HL-60/S4 (cell line): Measurements from ENCODE around the gene SCAMP5.

ENCODE experiments used
- in situ Hi-C: fragments of 300-500 bp; cut with MboI; formaldehyde crosslinking; loops from 2 replicates; pipeline ENCODE4 v1.14.3; 2022; ENCODE audit warnings: low sequenced_read_pairs

The SCAMP5 gene

GRCh38 chr15:75037685-75038084 is 42.3 kb downstream of the SCAMP5 start:
- in situ Hi-C loops: no loop called here

DNA sequence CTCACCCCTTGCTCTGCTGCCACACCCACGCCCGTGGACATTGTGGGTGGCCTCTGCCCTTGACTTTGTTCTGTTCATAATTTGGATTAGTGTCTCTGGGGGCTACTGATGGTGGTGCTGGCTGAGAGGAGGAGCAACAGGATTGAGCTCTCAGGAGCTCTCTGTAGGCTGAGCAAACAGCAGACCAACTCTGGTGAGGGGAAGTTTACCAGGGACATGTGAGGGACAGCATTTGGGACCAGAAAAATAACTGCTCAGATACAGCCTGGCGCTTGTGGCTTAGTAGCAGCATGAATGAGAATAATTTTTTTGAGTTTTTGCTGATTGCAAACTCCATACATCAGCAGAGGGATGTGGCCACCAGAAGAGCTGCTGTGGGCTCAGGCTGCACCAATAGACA is 42.9 kb downstream of the SCAMP5 start:
- in situ Hi-C loops: no loop called here

- in situ Hi-C loops: no loop called here
Observed at GRCh38 chr15:75042730-75043508, 47.6 kb downstream of the SCAMP5 start.

DNA sequence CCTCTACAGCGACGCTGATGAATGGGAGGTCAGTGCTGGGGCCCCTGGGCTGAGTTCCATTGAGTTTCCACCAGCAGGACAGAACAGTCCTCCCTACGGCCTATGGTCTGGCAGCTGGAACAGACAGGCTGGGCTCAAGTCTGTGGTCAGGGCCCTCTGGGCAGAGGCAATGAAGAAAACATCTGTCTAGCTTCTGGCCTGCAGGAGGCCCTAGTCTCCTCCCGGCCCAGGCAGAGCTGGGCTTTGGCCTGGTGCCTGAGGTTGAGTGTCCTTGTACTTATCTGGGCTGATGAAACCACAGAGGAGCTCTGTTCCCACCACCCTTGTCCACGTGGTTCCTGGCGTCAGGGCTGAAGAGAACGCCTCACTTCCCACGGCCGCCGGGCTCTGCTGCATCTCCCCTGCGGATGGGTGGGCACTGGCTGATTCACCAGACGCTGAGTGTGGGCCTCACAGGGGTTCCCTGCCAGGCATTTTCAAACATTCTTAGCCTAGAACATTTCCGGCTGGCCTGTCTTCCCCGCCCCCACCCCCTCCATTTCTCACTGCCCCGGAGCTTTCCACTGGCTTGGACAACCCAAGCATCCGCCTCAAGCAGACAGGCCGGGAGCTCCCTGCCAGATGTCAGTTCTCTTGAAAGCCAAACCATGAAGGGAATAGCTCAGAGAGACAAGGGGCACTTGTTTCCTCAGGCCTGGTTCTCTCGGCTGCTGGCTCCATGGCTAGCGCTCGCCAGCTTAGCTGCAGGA is 48.3 kb downstream of the SCAMP5 start:
- in situ Hi-C loops: no loop called here

DNA sequence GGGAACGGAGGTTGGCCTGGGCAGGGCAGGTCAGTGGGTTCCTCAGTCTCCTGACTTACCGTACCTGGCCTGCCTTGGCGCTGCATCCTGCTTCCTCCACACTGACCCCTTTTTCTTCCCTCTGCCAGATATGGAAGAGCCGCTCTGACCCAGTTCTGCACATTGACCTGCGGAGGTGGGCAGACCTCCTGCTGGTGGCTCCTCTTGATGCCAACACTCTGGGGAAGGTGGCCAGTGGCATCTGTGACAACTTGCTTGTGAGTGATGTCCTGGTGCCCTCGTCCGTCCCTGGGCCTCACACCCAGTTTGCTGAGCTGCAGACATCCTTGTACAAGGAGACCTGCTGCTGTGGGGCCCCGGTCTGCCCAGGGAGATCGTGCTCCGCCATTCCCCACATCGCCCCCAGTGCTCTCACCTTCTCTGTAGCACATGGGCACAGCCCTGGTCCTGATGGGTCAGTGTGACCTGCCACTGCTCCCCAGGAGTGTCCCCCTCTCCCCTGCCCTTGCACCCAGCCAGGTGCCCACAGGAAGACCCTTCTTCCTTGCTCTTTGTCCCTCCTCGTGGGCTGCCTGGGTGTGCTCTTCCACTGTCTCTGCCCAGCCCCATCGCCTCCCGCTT is 49.0 kb downstream of the SCAMP5 start:
- in situ Hi-C loops: no loop called here

DNA sequence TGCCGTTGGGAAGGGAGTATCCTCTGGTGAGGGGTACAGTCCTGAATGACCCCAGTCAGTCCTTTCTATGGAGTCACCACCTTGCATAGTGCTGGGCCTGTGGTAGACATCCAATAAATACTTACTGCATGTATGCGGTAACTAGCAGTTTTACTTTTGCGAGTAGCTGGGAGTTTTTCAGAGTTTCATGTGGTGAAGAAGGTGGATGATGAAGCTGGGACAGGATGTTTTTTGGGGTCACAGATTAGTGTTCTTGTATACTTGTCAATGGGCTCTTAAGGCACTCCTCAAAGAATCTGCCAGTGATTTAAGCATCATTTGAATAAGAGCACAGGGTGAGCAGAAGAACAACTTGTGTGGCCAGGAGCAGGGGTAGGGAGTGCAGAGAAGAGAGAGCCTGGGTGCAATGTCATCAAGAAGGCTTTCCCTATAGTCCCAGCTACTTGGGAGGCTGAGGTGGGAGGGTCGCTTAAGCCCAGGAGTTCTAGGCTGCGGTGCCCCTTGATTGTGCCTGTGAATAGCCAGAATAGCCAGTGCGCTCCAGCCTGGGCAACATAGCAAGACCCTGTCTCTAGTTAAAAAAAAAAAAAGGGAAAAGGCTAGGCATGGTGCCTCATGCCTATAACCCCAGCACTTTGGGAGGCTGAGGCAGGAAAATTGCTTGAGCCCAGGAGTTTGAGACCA is 50.1 kb downstream of the SCAMP5 start:
- in situ Hi-C loops: no loop called here

GRCh38 chr15:75048394-75048793 is 53.0 kb downstream of the SCAMP5 start:
- in situ Hi-C loops: no loop called here

DNA sequence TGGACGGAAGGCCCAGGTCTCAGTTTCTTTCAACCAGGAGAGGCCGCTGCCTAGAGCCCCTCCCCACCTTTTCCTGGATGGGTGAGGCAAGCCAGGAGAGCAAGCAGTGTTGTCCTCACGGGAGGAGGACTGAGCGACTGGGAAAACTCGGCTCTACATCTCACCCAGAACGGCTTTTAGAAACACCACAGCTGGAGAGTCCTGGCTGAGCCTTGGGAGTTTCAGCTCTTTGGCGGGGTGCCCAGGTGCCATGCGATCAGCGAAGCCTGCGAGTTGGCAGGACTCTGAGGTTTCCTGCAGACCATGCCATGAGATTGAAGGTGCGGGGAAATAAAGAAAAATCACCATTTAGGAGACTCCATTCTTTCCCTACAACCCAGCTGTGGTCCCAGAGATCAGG is 54.0 kb downstream of the SCAMP5 start:
- in situ Hi-C loops: no loop called here

- in situ Hi-C loops: no loop called here
Observed at GRCh38 chr15:75050283-75050682, 54.9 kb downstream of the SCAMP5 start.

GRCh38 chr15:75051191-75051608 is 55.8 kb downstream of the SCAMP5 start:
- in situ Hi-C loops: no loop called here

DNA sequence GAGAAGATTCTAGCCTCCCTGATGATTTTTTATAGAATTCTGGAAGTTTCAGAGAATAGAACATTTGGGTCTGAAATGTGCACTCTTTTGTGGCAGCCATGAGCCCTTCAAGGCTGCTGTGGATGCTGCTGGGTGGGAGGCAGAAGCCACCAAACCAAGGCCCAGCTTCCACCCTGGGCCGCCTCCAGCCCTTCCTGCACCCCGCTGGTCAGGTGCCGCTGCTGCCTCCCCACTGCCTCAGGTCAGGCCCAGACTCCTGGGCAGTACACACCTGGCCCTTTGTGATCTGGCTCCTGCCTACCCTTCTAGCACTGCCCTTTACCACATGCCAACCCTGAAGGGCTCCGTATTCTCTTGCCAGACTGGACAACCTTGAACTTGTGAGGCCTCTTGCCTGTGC is 56.3 kb downstream of the SCAMP5 start:
- in situ Hi-C loops: no loop called here

GRCh38 chr15:75052972-75053747 is 57.8 kb downstream of the SCAMP5 start:
- in situ Hi-C loops: no loop called here

DNA sequence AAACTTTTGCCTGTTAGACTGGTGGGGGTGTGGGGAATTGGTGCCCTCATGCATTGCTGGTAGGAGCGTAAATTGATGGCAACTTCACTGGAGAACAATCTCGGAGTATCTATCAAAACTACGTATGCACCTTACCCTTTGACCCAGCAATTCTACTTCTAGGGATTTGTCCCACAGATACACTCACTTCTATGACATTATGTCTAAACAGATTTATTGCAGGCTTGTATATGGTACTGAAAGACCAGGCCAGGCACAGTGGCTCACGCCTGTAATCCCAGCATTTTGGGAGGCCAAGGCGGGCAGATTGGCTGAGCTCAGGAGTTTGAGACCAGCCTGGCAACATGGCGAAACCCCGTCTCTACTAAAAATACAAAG is 58.4 kb downstream of the SCAMP5 start:
- in situ Hi-C loops: no loop called here

DNA sequence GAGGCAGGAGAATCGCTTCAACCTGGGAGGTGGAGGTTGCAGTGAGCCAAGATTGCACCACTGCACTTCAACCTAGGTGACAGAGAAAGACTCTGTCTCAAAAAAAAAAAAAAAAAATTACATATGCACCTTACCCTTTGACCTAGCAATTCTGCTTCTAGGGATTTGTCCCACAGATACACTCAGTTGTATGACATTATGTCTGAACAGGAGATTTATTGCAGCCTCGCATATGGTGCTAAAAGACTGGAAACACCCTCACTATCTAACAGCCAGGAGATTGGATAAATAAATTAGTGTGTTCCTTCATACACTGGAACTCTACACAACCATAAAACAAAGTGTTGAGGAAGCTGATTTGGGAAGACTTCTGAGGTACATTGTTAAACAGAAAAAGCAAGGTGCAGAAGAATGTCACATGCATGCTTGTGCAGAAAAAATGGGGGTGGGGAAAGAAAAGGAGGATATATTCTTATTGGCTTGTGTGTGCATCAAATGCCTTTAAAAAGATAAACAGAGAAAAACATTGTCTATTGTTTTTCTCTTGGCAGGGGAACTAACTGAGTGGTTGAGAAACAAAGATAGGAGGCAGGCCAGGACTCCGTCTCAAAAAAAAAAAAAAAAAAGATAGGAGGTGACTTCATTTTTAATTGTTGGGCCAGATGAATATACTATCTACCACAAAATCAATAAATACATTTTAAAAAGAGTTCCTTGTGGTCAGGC is 59.0 kb downstream of the SCAMP5 start:
- in situ Hi-C loops: no loop called here

- in situ Hi-C loops: no loop called here
Observed at GRCh38 chr15:75056036-75056435, 60.7 kb downstream of the SCAMP5 start.

DNA sequence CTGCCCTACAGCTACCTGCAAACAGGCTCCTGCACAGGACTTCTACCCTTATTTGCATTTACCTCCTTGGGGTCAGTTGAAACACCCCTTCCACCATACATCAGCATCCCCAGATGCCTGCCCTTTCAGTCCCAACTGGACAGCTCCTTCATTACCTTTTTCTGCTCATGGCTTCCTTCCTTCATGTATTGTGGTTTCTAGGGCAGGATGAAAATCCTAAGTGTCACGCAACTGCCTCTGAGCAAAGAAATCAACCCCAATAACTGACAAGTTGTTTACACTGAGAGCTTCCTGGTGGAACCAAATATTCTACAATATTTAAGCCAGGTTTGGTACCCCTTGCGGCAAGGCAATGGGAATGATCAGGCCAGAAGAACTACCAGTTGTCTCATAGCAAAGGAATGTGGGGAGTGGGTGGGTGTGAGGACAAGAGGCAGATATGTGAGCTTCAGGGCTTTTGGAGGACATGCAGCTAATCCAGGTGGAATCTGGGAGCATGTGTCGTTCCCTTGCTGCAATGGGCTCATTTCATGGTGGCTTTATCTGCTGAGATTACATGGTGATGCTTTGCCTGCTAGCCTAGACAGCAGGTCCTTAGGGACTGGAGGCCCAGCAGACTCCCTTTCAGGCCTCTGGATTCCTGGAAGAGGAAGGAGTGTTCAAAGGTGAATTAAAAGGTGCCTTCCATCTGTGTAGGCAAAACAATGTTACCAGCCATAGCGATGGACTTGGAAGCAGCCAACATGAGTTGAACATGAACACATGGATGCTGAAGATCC is 63.0 kb downstream of the SCAMP5 start:
- in situ Hi-C loops: no loop called here

DNA sequence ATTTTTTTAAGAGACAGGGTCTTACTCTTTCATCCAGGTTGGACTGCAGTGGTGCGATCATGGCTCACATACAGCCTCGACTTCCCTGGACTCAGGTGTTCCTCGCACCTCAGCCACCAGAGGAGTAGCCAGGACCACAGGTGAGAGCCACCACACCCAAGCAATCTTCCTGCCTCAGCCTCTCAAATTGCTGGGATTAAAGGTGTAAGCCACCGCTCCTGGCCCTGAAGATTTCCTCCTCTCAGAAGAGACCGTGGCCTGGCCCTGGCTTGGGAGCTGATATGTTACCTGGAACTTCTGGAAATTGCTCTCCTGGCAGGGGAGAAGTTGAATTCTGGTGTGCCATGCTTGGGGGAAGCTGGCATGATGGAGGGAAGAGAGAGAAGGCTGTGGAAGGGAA is 64.2 kb downstream of the SCAMP5 start:
- in situ Hi-C loops: no loop called here

DNA sequence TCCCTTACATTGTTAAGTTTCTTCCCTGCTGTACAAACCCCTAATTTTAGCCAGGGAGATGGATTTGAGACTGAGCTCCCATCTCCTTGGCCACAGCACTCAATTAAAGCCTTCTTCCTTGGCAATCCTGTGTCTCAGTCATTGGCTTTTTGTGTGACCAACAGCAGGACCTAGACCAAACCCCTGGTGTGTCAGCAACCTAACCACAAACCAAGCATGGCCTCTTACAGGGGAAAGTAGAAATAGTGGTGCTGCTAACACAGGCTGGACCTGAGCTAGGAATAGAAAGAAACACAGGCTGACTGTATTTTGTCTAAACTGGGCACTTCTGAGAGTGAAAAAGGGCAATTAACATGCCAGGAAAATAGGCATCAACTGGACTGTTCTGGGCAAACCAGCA is 65.9 kb downstream of the SCAMP5 start:
- in situ Hi-C loops: no loop called here

DNA sequence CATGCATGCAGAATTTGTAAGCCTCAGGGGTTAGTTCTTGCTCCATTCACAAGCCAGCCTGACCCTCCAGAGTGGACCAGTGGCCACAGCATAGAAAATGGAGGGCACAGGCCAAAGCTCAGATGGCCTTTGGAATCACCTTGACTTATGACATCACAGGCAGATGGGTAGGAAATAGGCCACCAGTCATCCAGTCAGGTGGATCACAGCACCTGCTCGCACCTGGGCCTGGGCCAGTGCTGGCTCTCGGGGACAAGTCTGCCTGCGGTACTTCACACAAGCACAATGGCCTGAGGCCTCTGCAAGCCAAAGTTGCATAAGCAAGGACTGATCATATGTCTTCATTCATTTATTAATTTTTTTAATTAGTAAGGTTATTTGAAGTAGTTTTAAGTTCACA is 67.3 kb downstream of the SCAMP5 start:
- in situ Hi-C loops: no loop called here
